OCI-LY7 (cell line): ENCODE measurements around the gene TUBB6.

Source experiments
- EZH2phosphoT487 ChIP-seq: fragments of 200-600 bp; sonication (generic); IDR thresholded peaks from 2 replicates; pipeline ENCODE4 v1.6.1; 2018; ENCODE audit warnings: low read depth, borderline replicate concordance, mild to moderate bottlenecking, mixed run types, antibody characterized with exemption, low read length, moderate library complexity, mixed read lengths
- TF ChIP-seq, protein P1 (sequence below): fragments of 200-600 bp; sonication (generic); conservative IDR thresholded peaks from 2 replicates; pipeline ENCODE4 v1.5.1; 2014; ENCODE audit warnings: mild to moderate bottlenecking, antibody characterized with exemption, low read length, moderate library complexity, mixed read lengths

DNA sequence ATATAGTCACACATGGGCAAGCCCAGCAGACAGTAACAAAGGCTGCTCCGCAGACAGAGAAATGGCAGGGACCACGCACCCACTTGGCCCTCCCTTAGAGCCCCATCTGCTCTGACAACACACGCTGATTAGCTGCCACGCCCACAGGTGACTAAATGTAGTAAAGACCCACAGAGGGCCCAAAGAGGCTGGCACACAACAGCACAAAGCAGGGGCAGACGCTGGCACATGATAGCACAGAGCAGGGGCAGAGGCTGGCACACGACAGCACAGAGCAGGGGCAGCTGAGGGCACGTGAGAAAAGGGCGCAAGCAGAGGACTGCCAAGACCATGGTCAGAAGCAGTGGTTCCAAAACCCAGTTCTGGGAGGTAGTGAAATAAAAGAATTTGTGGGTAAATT, 58.3 kb downstream of the TUBB6 start:
- no peak for TF ChIP-seq EZH2phosphoT487
- TF ChIP-seq, protein P1, sequence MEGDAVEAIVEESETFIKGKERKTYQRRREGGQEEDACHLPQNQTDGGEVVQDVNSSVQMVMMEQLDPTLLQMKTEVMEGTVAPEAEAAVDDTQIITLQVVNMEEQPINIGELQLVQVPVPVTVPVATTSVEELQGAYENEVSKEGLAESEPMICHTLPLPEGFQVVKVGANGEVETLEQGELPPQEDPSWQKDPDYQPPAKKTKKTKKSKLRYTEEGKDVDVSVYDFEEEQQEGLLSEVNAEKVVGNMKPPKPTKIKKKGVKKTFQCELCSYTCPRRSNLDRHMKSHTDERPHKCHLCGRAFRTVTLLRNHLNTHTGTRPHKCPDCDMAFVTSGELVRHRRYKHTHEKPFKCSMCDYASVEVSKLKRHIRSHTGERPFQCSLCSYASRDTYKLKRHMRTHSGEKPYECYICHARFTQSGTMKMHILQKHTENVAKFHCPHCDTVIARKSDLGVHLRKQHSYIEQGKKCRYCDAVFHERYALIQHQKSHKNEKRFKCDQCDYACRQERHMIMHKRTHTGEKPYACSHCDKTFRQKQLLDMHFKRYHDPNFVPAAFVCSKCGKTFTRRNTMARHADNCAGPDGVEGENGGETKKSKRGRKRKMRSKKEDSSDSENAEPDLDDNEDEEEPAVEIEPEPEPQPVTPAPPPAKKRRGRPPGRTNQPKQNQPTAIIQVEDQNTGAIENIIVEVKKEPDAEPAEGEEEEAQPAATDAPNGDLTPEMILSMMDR = no peak
